GM19452 (cell line): Measurements from ENCODE around the gene CHCHD3.

Experiments used
- ATAC-seq: cut with Tn5 transposase; IDR thresholded peaks from one replicate; pipeline ENCODE4 v1.9.1; 2021; ENCODE audit not compliant: unreplicated experiment

Gene CHCHD3

DNA sequence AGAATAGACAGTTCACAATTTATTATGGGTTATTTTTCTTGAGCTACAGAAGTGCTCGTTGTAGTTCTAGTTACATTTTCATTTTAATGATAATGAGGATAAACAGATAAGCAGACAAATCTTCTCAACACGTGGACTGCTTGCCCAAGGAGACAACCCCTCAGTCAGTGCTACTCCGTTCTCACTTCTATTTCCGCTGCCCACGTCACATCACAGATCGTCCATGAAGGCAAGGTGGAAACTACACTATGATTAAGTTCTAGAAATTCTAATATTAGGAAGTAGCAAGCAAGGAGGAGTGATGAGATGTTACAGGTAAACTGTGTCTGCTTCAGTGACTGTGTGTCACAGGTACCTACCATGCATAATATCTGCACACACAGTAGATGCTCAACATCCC lies 210.5 kb downstream of the CHCHD3 start:
- ATAC-seq, result peak; percentile 62

DNA sequence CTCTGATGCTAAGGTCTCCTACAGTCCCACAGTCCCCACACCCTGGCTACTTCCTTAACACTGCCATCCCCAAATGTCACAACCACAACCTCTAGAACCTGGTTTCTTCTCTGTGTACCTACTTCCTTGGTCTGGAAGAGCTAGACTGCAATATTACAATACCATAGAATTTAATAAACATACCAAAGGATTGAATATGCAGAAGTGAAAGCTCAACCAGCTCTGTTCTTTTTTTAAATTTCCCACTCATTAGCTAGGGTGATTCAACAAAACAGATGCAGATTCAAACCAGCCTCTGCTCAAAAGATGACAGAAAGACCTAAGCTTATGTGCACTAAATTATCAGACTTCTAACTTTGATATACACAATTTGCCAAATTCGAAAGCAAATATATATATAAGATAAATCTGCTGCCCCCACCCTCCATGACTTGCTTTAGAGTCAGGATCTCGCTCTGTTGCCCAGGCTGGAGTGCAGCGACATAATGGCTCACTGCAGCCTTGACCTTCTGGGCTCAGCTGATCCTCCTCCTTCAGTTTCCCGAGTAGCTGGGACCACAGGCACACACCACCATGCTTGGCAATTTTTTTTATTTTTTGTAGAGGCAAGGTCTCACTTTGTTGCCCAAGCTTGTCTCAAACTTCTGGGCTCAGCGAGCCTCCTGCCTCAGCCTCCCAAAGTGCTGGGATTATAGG lies 212.6 kb downstream of the CHCHD3 start:
- no peak for ATAC-seq

DNA sequence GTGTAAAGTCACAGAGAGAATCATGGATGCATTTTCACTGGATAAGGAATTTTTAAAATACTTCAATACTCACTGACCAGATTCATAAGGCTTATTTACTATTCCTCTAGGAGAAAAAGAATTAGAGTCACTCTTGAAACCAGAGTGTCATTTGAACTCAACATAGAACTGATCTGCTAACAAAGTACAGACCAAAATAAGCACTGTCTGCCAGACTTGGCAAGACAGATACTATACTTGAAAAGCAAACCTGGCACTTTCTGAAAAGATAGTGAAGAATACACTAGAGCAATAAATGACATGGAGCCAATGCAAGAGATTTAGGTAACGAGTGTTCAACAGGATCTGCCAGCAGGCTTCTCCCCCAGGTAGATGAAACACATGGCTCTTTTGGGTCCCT lies 215.3 kb downstream of the CHCHD3 start:
- ATAC-seq, result no peak

DNA sequence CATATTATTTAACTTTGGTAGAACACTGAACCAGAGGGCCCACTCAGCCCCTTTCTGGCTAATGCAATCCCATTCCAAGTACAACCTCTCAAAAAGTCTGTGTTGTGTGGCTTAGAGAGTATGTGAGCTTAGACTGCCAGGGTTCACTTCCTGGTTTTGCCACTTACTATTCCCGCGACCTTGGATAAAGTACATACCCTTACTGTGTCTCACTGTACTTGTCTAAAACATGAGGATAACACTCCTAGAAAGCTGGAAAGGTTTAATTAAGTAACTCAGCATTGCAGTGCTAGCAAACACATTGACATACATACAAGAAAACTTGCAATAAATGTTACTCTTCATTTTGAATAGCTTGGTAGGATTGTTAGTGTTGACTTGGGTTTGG lies 215.8 kb downstream of the CHCHD3 start:
- ATAC-seq, result no peak

DNA sequence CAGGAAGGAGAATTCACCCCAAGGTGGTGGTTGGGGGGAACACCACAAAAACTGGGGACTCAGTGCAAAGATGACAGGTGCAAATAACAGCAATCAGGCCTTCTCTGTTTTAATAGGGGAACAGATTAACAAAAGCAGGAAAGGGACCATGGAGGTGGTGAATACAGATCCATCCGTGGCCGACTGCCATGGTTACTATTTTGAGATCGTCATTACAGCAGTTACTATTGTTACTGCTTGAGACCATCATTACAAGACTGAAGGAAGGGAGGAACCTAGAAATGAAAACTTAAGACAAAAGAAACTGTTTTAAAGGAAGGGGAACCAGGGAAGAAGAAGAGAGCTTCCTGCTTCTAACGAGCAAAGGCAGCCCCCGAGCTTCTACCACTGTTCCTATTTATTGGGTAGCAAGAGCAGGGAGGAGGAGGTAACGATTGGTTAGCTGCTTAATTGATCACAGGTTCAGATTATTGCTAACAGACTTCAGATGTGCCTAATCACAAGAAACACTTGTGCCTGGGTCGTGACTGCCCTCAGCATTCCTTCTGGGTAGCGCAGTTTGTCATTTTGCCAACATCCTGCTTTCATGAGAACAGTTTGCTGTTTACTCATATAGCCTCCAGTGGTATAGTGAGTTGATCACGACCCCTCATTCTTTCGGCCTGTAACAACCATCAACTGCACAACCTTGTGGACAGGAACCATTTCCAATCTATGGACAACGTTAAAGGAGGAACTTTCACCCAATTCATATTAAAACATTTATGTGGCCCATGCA lies 216.3 kb downstream of the CHCHD3 start:
- no peak for ATAC-seq

DNA sequence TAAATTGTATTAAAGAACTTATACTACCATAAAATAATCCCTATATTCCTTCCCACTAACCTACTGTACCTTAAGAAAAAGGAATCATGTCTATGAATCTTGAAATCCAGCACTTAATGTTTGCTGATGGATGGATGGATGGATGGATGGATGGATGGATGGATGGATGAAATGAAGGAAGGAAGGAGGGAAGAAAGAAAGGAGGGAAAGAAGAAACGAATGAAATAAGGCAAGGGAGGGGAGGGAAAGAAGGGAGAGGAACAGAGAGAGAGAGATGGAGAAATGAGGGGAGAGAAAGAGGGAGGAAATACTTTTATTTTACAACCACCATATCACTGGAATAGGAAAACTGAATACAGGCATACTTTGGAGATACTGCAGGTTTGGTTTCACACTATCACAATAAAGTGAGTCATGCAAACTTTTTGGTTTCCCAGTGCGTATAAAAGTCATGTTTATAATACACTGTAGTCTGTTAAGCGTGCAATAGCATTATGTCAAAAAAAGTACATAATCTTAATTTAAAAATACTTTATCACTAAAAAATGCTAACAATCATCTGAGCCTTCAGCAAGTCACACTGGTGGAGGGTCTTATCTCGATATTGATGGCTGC lies 219.8 kb downstream of the CHCHD3 start:
- ATAC-seq, result no peak

DNA sequence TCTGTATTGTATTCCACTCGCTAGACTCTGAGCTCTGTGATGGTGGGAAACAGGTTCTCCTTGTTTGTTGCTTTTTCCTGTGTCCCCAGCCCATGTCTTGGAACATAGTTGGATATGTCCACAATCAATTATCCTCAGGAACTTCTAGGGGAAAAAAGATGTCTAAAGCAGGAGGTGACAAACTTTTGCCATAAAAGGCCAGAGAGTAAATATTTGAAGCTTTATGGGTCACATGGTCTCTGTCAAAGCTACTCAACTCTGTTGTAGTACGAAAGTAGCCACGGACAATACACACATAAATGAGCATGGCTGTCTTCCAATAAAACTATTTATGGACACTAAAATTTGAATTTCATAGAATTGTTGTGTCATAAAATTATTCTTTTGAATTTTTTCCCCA lies 220.5 kb downstream of the CHCHD3 start:
- ATAC-seq, result no peak

DNA sequence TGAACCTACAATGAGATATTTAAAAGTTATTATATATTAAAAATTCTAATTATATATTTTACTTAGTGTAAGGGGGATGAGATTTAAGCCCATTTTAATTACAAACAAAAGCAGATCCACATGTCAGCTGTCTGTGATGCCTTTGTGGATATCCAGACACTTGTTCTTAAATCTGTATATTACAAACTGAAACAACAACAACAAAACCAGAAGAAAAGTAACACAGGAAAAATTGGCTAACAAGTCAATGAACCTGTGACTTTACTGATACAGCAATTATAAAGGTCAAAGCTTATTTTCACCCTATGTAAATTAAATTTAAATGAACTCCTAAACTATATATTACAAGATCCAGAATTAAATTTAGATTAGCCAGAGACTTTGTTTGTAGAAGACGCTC lies 222.7 kb downstream of the CHCHD3 start:
- no peak for ATAC-seq

DNA sequence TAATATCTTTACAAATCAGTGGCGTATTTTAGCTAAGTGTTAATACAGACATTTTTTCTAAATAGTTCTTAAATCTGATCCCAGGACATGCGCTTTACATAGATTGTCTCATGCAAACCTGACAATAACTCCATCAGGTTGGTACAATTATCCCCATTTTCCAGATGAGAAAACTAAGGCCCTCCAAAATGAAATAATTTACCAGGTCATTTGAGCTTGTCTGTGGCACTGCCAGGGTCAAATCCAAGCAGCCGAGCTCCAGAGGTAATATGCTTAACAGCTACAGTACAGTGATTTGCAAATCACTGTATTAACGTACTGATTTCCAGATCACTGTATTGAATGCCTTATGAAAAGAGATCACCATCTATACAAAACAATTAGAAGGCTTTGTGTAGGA lies 223.1 kb downstream of the CHCHD3 start:
- no peak for ATAC-seq

DNA sequence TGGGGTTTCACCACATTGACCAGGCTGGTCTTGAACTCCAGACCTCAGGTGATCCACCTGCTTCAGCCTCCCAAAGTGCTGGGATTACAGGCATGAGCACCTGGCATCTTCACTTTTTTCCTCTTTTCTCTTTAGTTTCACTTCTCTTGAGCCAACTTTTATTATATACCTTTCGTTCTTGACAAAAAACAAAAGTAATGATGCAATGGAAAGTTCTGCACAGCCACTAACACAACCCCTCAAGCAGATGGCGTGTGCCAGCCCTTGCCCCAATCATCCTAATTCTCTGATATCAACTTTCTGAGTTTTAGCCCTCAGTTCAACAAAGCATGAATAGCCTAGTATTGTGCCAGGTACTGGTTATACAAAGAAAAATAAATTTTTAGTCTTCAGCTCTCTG lies 223.6 kb downstream of the CHCHD3 start:
- ATAC-seq, result no peak

DNA sequence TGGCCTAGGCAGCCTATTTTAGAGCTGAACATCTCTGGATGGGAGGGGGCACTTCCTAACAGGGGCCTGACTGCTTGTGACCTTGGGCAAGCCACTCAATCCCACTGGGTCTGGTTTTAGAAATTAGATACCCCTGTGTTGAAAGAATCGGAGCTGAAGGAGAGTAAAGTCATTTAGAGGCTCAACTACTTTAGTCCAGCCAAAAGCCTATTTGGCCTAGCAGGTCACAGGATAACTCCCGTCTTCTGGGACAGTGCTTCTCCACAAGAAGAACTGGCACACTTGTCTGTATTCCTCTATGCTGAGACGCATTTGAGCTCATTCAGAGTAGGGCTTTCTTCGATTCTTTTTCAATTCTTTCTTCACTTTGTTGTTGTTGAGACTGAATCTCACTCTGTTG lies 224.2 kb downstream of the CHCHD3 start:
- no peak for ATAC-seq

DNA sequence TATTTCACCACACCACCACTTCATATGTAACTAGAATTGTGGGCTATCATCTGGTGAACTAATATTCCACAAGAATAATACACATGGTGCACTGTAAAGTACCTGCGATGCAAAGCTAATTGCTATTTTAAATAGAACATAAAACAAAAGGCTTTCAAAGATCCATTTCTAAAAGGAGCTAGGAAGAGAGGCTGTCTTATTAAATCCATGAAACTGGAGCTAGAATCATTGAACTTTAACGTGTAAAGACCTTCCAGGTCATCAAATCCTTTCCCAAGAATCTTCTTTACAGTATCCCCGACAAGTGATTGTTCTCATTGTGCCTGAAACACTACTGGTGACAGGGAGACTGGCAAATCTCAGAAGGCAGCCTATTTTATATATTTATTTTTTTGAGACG lies 224.9 kb downstream of the CHCHD3 start:
- no peak for ATAC-seq

DNA sequence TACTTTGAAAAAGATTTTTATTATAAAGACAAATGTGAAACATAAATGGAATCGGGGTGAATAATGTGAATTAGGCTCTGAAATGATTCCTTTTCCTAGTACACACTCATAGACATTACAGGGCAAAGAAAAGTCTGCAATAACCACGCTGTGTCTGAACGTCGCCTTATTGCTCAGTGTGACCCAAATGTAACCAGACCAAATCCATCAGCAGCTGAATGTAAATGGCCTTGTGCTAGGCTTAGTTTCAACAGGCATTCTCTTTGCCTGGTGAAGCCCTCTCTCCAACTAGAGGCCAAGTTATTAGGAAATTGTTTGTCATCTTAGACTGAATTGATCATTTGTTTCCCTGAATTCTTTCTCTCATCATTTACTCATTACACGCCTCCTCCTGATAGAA lies 225.5 kb downstream of the CHCHD3 start:
- no peak for ATAC-seq

DNA sequence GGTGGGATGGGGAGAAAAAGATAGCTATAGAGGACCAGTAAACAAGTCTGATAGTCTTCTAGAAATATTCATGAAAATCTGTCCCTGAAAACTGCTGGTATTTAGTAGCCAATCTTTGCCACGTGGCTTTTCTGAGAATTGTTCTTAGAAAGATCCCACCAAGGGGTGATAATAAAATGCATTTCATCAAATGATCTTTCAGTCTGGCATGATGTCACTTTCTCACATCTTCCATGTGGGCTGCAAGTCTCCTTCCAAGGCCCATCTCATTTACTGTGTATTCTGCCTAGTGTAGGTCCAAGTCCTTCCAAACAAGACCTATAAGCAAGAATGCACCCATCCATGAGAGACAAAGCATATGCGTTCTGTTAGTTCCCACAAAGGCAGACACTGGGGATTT lies 226.0 kb downstream of the CHCHD3 start:
- ATAC-seq, result no peak

DNA sequence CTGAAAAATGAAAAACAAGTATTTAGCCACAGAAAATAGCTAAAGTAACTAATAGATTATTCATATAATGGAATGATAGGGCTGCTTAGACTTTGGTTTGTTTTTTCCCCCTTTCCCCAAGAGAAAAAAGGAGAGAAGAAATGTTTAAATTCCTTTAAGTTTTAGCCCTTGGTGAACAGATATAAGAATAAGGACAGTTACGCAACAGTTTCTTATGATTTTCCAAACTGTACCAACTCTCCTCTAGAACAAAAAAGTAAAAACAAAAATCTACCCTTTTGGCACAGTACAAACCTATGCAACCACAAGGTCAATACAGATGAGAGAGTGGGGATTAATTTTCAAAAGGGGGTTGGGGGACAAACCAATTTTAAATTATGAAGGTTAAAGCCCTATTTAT lies 227.7 kb downstream of the CHCHD3 start:
- no peak for ATAC-seq

DNA sequence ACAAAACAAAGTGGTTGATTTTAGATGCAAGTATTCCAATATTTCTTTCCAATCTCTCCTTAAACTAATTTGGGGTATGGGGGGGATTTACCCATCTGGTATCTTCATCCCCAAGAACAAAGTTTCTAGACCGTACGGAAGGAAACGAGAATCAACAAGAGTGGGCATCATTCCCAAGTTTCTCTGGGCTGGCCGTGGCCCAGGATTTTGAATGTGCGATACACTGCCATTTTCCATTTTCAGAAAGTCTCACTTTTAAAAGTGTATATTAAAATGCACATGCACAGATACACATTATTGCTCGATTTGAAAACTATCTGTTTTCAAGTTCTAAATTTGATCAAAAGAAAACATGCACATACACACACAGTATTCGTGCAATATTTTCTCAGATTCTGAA lies 234.5 kb downstream of the CHCHD3 start:
- ATAC-seq, result no peak

DNA sequence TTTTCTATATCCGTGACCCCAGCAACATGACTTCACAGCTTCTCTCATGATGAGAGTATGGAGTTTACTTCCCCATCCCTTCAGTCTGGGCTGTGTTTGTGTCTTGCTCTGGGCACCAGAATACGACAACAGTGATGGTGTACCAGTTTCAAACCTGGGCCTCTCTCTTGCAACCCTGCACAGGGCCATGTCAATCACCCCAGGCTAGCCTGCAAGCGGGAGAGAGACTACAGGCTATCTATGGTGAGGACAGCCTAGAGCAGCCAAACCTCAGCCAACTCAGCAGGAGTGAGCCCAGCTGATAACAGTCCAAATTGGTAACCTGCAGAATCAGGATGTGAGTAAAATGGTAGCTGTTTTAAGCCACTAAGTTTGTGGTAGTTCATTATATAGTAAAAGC lies 235.8 kb downstream of the CHCHD3 start:
- ATAC-seq, result no peak

DNA sequence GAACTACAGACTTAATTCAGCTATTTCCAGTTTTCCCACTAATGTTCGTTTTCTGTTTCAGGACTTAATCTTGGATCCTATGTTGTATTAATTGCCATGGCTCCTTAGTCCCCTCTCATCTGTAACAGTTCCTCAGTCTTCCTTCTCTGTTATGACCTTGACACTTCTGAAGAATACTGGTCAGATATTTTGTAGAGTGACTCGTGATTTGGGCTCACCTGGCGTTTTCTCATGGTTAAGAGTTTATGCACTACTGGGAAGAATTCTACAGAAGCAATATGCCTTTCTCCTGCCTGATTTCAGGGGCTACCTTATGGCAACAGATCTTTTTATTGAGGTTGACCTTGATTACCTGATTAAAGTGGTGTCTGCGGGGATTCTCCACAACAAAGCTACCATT lies 239.4 kb downstream of the CHCHD3 start:
- ATAC-seq, result no peak

DNA sequence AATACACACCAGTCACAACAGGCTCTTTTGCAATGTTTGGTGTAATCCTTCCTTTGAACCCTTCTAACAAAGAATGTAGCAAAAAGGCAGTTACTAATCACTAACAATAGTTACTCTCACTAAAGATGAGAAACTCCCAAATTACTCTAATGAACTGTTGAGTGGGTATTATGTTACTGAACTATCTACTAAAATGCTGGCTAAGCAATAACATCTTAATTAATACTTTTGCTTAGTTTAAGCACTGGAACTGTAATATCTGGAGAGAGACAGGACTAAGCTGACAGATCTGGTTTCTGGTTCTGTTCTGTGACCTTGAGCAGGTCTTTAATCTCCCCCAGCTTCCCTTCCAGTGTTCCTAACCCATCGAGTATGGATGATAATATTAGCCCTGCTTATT lies 241.7 kb downstream of the CHCHD3 start:
- no peak for ATAC-seq

DNA sequence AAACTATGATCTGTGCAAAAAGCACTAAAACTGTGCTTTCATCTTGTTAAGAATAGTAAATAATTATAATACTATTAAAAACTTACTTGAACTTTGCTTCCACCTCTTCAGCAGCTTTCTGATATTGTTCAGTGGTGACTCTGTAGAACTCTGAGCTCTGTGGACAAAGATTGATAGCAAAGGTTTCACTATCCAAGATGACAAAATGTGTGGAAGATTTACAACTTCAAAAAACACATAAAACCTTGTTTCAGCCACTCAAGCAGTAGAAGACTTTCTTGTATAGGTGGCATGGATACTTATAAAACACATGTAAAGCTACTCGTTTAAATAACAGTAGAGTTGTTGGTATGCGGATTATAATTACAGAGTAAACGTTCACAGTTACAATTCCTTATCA lies 243.6 kb downstream of the CHCHD3 start:
- no peak for ATAC-seq

DNA sequence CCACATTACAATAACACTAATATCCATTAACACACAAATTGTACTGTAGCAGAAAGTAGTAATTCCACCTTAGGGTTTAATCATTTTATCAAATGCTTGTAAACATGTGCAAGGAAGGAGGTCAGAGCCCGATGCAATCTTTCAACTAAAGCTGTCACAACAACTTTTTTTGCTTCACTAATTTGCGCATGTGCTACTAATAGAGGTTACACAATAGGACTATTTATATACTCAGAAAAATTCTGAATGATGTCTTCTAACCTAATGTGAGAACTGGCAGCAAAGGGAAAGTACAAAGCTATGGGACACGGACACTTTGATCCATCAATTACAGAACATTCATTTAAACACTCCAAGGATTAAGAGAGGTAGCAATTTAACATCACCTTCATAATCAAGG lies 244.4 kb downstream of the CHCHD3 start:
- ATAC-seq, result no peak

DNA sequence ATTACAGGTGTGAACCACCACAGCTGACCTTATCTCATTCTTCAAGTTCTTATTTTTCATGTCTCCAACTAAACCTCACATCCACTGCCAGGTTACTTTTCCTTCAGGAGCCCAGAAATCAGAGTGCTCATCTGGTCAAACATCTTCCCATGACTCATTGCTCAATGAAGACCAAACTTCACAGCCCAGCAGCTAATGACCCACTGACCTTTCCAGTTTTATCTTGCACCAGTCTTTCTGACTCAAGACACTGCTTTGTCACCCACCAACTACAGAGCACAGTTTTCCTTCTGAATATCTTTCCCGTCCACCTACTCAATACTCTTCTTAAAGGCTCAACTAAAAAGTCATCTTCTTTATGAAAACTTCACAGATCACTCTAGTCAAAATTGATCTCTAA lies 245.1 kb downstream of the CHCHD3 start:
- ATAC-seq, result no peak
